Osteoblast (primary cell): Measurements from ENCODE around the gene JMJD1C. TPM values are rescaled to one million over a fixed set of nuclear protein-coding genes. Genes with fewer than 3 reads are reported as not detected.
"Not testable (repeated sequence)": the region's sequence is repeated elsewhere in the genome, so short reads cannot be mapped to it uniquely, and the experiment has no call there.

ENCODE experiments used
- DNase-seq: peaks from one replicate; pipeline ENCODE4 v3.0.0; 2011; ENCODE audit warnings: low spot score, mixed read lengths; ENCODE audit not compliant: insufficient read length; ENCODE audit errors: missing footprints
- H2AFZ ChIP-seq: 2 replicates; pipeline ENCODE4 v1.6.0; 2011; ENCODE audit warnings: mild to moderate bottlenecking, low read length
- H3K27ac ChIP-seq: 2 replicates; pipeline ENCODE4 v1.5.1; 2011; ENCODE audit warnings: mild to moderate bottlenecking, low read depth, low read length, moderate library complexity
- H3K27me3 ChIP-seq: 2 replicates; pipeline ENCODE4 v1.6.0; 2012; ENCODE audit warnings: mild to moderate bottlenecking, control low read depth, inconsistent platforms, low read length, moderate library complexity; ENCODE audit not compliant: insufficient read depth
- H3K36me3 ChIP-seq: 2 replicates; pipeline ENCODE4 v1.5.1; 2011; ENCODE audit warnings: mild to moderate bottlenecking, low read length, control low read depth, moderate library complexity; ENCODE audit not compliant: insufficient read depth
- H3K4me1 ChIP-seq: 2 replicates; pipeline ENCODE4 v1.5.1; 2011; ENCODE audit warnings: mild to moderate bottlenecking, low read length, control low read depth, moderate library complexity; ENCODE audit not compliant: insufficient read depth
- H3K4me2 ChIP-seq: 2 replicates; pipeline ENCODE4 v1.6.0; 2011; ENCODE audit warnings: mild to moderate bottlenecking, low read length; ENCODE audit not compliant: insufficient read depth
- H3K4me3 ChIP-seq: fragments of 200-600 bp; sonication (generic); 3 replicates; pipeline ENCODE4 v1.5.1; 2012; ENCODE audit warnings: mild to moderate bottlenecking, low read length, inconsistent platforms; ENCODE audit not compliant: insufficient read depth
- H3K79me2 ChIP-seq: 2 replicates; pipeline ENCODE4 v1.6.0; 2012; ENCODE audit warnings: mild to moderate bottlenecking, low read length, control low read depth, inconsistent platforms; ENCODE audit not compliant: insufficient read depth
- H3K9me3 ChIP-seq: 2 replicates; pipeline ENCODE4 v1.5.1; 2011; ENCODE audit warnings: low read depth, low read length, control low read depth
- H4K20me1 ChIP-seq: 2 replicates; pipeline ENCODE4 v1.6.0; 2012; ENCODE audit warnings: mild to moderate bottlenecking, low read length, control low read depth; ENCODE audit not compliant: insufficient read depth
- total RNA-seq: library from RNA; depleted of rRNA; stranded (reverse); fragments of >200 nt; gene quantifications from 2 replicates; pipeline ENCODE4 v1.2.3, GENCODE V29; 2012
- TF ChIP-seq, protein P1 (sequence below): IDR thresholded peaks from 2 replicates; pipeline ENCODE4 v1.5.1; 2011; ENCODE audit warnings: mild to moderate bottlenecking, low read depth, low read length, moderate library complexity; ENCODE audit errors: extremely low read depth

Gene JMJD1C
- total RNA-seq, 1 donor = 92.6 TPM

DNA sequence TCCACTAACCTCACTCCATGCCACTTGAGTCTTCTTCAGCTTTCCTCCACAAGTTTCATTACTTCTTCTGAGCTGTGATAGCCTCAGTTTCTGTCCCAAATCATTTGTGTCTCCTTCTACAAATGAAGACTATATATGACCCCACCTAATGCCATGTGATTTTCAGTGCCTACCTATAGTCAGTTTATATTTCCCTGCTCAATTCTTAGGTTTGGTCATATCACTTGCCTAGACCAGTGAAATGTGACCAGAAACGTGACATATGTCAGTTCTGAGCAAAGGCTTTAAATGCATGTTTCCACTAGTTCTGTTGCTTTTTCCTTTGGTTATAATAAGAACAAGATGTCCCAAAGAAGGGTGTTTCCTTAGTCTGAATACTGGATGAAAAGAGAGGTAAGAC, 30.8 kb upstream of the JMJD1C start:
- TF ChIP-seq, protein P1, sequence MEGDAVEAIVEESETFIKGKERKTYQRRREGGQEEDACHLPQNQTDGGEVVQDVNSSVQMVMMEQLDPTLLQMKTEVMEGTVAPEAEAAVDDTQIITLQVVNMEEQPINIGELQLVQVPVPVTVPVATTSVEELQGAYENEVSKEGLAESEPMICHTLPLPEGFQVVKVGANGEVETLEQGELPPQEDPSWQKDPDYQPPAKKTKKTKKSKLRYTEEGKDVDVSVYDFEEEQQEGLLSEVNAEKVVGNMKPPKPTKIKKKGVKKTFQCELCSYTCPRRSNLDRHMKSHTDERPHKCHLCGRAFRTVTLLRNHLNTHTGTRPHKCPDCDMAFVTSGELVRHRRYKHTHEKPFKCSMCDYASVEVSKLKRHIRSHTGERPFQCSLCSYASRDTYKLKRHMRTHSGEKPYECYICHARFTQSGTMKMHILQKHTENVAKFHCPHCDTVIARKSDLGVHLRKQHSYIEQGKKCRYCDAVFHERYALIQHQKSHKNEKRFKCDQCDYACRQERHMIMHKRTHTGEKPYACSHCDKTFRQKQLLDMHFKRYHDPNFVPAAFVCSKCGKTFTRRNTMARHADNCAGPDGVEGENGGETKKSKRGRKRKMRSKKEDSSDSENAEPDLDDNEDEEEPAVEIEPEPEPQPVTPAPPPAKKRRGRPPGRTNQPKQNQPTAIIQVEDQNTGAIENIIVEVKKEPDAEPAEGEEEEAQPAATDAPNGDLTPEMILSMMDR = no peak
- Histone ChIP-seq H3K36me3 (no peaks in the 10 kb centered on the region), H3K4me2 (no peak overlapping the region), H3K4me1 (peaks cover 16% of the 10 kb centered on the region), H3K4me3 (no peak overlapping the region), H3K79me2 (peaks cover 77% of the 10 kb centered on the region), H2AFZ (no peak overlapping the region), H3K27me3 (no peaks in the 10 kb centered on the region), H3K9me3 (no peaks in the 10 kb centered on the region), H4K20me1 (peaks cover 17% of the 10 kb centered on the region), H3K27ac (no peak overlapping the region)
- DNase-seq = no peak

DNA sequence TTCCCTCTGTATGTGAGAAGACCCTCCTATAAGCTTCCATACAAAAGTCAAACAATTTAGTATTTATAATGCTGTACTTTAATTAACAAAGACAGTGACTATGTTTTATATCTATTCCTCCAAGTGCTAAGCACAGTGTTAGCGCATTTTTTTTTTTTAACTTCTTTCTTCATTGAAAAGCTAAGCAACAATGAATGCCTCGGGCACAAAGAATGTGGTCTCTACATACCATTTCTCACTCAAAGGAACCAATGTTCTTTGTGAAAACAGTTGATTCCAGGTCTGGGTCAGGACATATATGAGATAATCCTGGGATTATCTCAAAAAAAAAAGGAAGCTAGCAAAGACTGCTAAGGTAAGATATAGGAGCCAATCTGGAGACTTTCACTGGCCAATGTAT, 29.2 kb upstream of the JMJD1C start:
- Histone ChIP-seq H3K4me3 (no peak overlapping the region), H3K4me1 (peaks cover 23% of the 10 kb centered on the region), H3K27me3 (no peaks in the 10 kb centered on the region), H2AFZ (no peak overlapping the region), H3K36me3 (no peaks in the 10 kb centered on the region), H4K20me1 (peaks cover 15% of the 10 kb centered on the region), H3K9me3 (no peaks in the 10 kb centered on the region), H3K27ac (no peak overlapping the region), H3K79me2 (peaks cover 73% of the 10 kb centered on the region), H3K4me2 (no peak overlapping the region)
- DNase-seq = no peak
- TF ChIP-seq, protein P1 = no peak

DNA sequence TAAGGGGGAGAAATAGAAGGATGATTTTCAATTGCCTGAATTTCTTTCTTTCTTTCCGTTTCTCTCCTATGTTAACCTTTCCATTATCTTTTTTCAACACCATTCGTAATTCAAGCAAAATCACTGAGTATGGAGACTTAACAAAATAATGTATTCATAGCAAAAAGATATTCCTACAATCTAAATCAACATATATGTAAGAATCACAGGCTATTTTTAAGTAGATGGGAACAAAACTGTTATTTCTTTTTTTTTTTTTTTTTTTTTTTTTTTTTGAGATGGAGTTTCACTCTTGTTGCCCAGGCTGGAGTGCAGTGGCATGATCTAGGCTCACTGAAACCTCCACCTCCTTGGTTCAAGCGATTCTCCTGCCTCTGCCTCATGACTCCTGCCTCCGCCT, 27.2 kb upstream of the JMJD1C start:
- no peaks in the 10 kb centered on the region for H3K36me3 ChIP-seq
- no peaks in the 10 kb centered on the region for H3K27me3 ChIP-seq
- no peaks in the 10 kb centered on the region for H3K9me3 ChIP-seq
- peaks cover 5% of the 10 kb centered on the region for H4K20me1 ChIP-seq
- H3K79me2 ChIP-seq = peaks cover 73% of the 10 kb centered on the region
- no peak overlapping the region for H3K4me2 ChIP-seq
- H3K4me1 ChIP-seq = peaks cover 23% of the 10 kb centered on the region
- no peak overlapping the region for H2AFZ ChIP-seq
- H3K27ac ChIP-seq = peak overlapping the region; percentile 94
- no peak for DNase-seq
- TF ChIP-seq, protein P1 = no peak
- no peak overlapping the region for H3K4me3 ChIP-seq

DNA sequence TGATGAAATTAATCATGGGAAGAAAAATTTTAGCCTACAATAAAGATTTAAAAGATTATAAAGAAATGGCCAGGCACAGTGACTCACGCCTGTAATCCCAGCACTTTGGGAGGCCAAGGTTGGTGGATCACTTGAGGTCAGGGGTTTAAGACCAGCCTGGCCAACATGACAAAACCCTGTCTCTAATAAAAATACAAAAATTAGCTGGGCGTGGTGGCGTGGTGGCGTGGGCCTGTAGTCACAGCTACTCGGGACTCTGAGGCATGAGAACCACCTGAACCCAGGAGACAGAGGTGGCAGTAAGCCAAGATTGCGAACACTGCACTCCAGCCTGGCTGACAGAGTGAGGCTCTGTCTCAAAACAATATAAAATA, 26.5 kb upstream of the JMJD1C start:
- H3K9me3 ChIP-seq, H3K36me3 ChIP-seq, H2AFZ ChIP-seq, H4K20me1 ChIP-seq, H3K27me3 ChIP-seq, DNase-seq: not testable (repeated sequence)
- Histone ChIP-seq H3K4me2 (peak overlapping the region; percentile 82), H3K4me1 (peaks cover 23% of the 10 kb centered on the region), H3K4me3 (peak overlapping the region; percentile 53), H3K27ac (peak overlapping the region; percentile 94), H3K79me2 (peaks cover 73% of the 10 kb centered on the region)
